H9 (cell line): Measurements from ENCODE around the gene SRBD1. TPM values are rescaled to one million over a fixed set of nuclear protein-coding genes. Genes with fewer than 3 reads are reported as not detected.

Experiments used
- DNase-seq: peaks from one replicate; pipeline ENCODE4 v3.0.0-alpha.2; 2017
- H2AFZ ChIP-seq: one replicate; pipeline ENCODE4 v1.6.1; 2013; ENCODE audit warnings: mild to moderate bottlenecking, low read length, control low read depth, moderate library complexity
- H2AK5ac ChIP-seq: 2 replicates; pipeline ENCODE4 v1.6.1; 2013; ENCODE audit warnings: low read length, control low read depth, mixed read lengths; ENCODE audit not compliant: insufficient read length
- H2BK120ac ChIP-seq: one replicate; pipeline ENCODE4 v1.6.1; 2013; ENCODE audit warnings: low read depth, mild to moderate bottlenecking, low read length, control low read depth, inconsistent platforms; ENCODE audit not compliant: poor library complexity, severe bottlenecking
- H2BK12ac ChIP-seq: 2 replicates; pipeline ENCODE4 v1.6.1; 2013; ENCODE audit warnings: low read length, control low read depth, mixed read lengths, low read depth; ENCODE audit not compliant: insufficient read length
- H2BK15ac ChIP-seq: 2 replicates; pipeline ENCODE4 v1.6.1; 2013; ENCODE audit warnings: low read depth, low read length, control low read depth
- H2BK20ac ChIP-seq: one replicate; pipeline ENCODE4 v1.6.1; 2013; ENCODE audit warnings: low read depth, mild to moderate bottlenecking, low read length, control low read depth, inconsistent platforms; ENCODE audit not compliant: poor library complexity, severe bottlenecking
- H2BK5ac ChIP-seq: 2 replicates; pipeline ENCODE4 v1.6.1; 2013; ENCODE audit warnings: low read length, control low read depth, mixed read lengths; ENCODE audit not compliant: insufficient read length
- H3K14ac ChIP-seq: 2 replicates; pipeline ENCODE4 v1.6.1; 2013; ENCODE audit warnings: low read length, control low read depth; ENCODE audit not compliant: insufficient read depth
- H3K18ac ChIP-seq: 2 replicates; pipeline ENCODE4 v1.6.1; 2013; ENCODE audit warnings: low read depth, mild to moderate bottlenecking, mixed read lengths, low read length, control low read depth; ENCODE audit not compliant: insufficient read length
- H3K23ac ChIP-seq: 2 replicates; pipeline ENCODE4 v1.6.1; 2013; ENCODE audit warnings: low read length, control low read depth, mixed read lengths, low read depth; ENCODE audit not compliant: insufficient read length
- H3K23me2 ChIP-seq: 2 replicates; pipeline ENCODE4 v1.6.1; 2013; ENCODE audit warnings: low read depth, mild to moderate bottlenecking, mixed read lengths, low read length, control low read depth; ENCODE audit not compliant: insufficient read length, poor library complexity, severe bottlenecking
- H3K27ac ChIP-seq: 2 replicates; pipeline ENCODE4 v1.5.1; 2013; ENCODE audit warnings: low read length, control low read depth, mixed read lengths, low read depth; ENCODE audit not compliant: insufficient read length
- H3K27me3 ChIP-seq: 2 replicates; pipeline ENCODE4 v1.6.1; 2013; ENCODE audit warnings: low read length, control low read depth, inconsistent platforms; ENCODE audit not compliant: insufficient read depth
- H3K4ac ChIP-seq: 2 replicates; pipeline ENCODE4 v1.6.1; 2013; ENCODE audit warnings: low read depth, mild to moderate bottlenecking, control low read depth, inconsistent platforms, low read length, moderate library complexity
- H3K4me1 ChIP-seq: 2 replicates; pipeline ENCODE4 v1.6.1; 2013; ENCODE audit warnings: low read length, control low read depth, inconsistent platforms; ENCODE audit not compliant: insufficient read depth
- H3K4me2 ChIP-seq: 2 replicates; pipeline ENCODE4 v1.6.1; 2013; ENCODE audit warnings: low read length, control low read depth, mixed read lengths; ENCODE audit not compliant: insufficient read length, insufficient read depth
- H3K56ac ChIP-seq: 2 replicates; pipeline ENCODE4 v1.6.1; 2013; ENCODE audit warnings: low read depth, mild to moderate bottlenecking, mixed read lengths, low read length, control low read depth; ENCODE audit not compliant: insufficient read length
- H3K79me1 ChIP-seq: 2 replicates; pipeline ENCODE4 v1.6.1; 2013; ENCODE audit warnings: low read depth, mild to moderate bottlenecking, moderate library complexity, low read length, control low read depth, inconsistent platforms; ENCODE audit not compliant: insufficient read depth, poor library complexity, severe bottlenecking
- H3K79me2 ChIP-seq: 2 replicates; pipeline ENCODE4 v1.6.1; 2013; ENCODE audit warnings: low read length, control low read depth, inconsistent platforms; ENCODE audit not compliant: insufficient read depth
- H3K9ac ChIP-seq: 2 replicates; pipeline ENCODE4 v1.6.1; 2013; ENCODE audit warnings: low read length, control low read depth, mixed read lengths; ENCODE audit not compliant: insufficient read length; ENCODE audit errors: extremely low read depth
- H3K9me3 ChIP-seq: one replicate; pipeline ENCODE4 v1.6.1; 2013; ENCODE audit warnings: low read depth, low read length, inconsistent platforms; ENCODE audit not compliant: control insufficient read depth
- H3T11ph ChIP-seq: one replicate; pipeline ENCODE4 v1.6.1; 2013; ENCODE audit warnings: mild to moderate bottlenecking, low read length, control low read depth, inconsistent platforms
- H4K20me1 ChIP-seq: one replicate; pipeline ENCODE4 v1.6.1; 2013; ENCODE audit not compliant: control insufficient read depth, insufficient read length, insufficient read depth
- H4K5ac ChIP-seq: 2 replicates; pipeline ENCODE4 v1.6.1; 2013; ENCODE audit warnings: low read depth, mild to moderate bottlenecking, mixed read lengths, low read length, control low read depth; ENCODE audit not compliant: insufficient read length
- H4K8ac ChIP-seq: replicated peaks from 2 replicates; pipeline ENCODE4 v1.6.1; 2013; ENCODE audit warnings: low read length, control low read depth, mixed read lengths, low read depth; ENCODE audit not compliant: insufficient read length
- H4K91ac ChIP-seq: 2 replicates; pipeline ENCODE4 v1.6.1; 2013; ENCODE audit warnings: low read depth, mild to moderate bottlenecking, moderate library complexity, mixed read lengths, low read length, control low read depth; ENCODE audit not compliant: insufficient read length
- H3K27ac Mint-ChIP-seq, 3 experiments: 2 replicates in 2 of 3; 3 replicates in 1 of 3; pipeline ENCODE4 v1.8.0; 2020 to 2021; ENCODE audit warnings: mixed read lengths in 3 of 3, mild to moderate bottlenecking in 1 of 3, moderate library complexity in 1 of 3
- H3K27me3 Mint-ChIP-seq: 2 replicates; pipeline ENCODE4 v1.8.0; 2021; ENCODE audit warnings: low read depth, mild to moderate bottlenecking, moderate library complexity, mixed read lengths
- H3K36me3 Mint-ChIP-seq, 3 experiments: 2 replicates in 2 of 3; 3 replicates in 1 of 3; pipeline ENCODE4 v1.8.0; 2020 to 2021; ENCODE audit warnings: low read depth in 3 of 3, mixed read lengths in 3 of 3; ENCODE audit not compliant: insufficient read depth in 1 of 3
- H3K4me1 Mint-ChIP-seq, 2 experiments: 2 replicates each; pipeline ENCODE4 v1.8.0; 2020; ENCODE audit warnings: mixed read lengths in 2 of 2
- H3K4me3 Mint-ChIP-seq, 2 experiments: 2 replicates in 1 of 2; 3 replicates in 1 of 2; pipeline ENCODE4 v1.8.0; 2020 to 2021; ENCODE audit warnings: mild to moderate bottlenecking in 2 of 2, mixed read lengths in 2 of 2, moderate library complexity in 1 of 2
- H3K9me3 Mint-ChIP-seq, 2 experiments: 2 replicates in 1 of 2; 3 replicates in 1 of 2; pipeline ENCODE4 v1.8.0; 2020; ENCODE audit warnings: mild to moderate bottlenecking in 2 of 2, mixed read lengths in 2 of 2, moderate library complexity in 1 of 2
- WGBS: extraction: QIAGEN DNeasy Blood & Tissue Kit; methylation state at CpG from one replicate; pipeline ENCODE4 v1.1.7; 2013; ENCODE audit warnings: missing lambda C conversion rate, low lambda C conversion rate, mixed read lengths; ENCODE audit not compliant: insufficient read length; ENCODE audit errors: extremely low coverage; 5-methylcytosine and 5-hydroxymethylcytosine counted together
- total RNA-seq: library from RNA; stranded (reverse); gene quantifications from 2 replicates; pipeline ENCODE4 v1.2.1, GENCODE V29; 2021
- TF ChIP-seq, protein P1 (sequence below): fragments of 200-600 bp; sonication (generic); conservative IDR thresholded peaks from 3 replicates; pipeline ENCODE4 v1.8.0; 2021; ENCODE audit warnings: antibody characterized with exemption, mild to moderate bottlenecking

SRBD1 gene
- total RNA-seq, 1 experiment from 2014 or later: 18.3 TPM

DNA sequence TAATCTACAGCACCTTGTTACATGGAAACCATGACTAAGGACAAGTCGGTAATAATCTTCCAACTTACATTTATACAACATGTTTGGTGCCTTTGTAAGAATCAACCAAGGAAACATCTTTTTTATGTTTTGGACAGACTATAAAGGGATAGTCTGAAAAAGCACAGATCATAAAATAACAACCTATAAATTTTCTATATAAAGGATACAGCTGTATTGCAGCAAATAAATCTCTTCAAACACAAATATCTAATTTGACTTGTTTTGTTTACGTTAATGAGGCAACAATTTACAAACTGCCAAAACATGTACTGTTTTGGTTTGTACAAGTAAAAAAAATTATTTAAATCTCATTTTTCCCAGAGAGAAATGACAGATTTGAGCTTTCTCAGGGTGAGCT, 92.5 kb downstream of the SRBD1 start:
- Histone ChIP-seq H3K23ac (no peak overlapping the region), H2AFZ (no peak overlapping the region), H4K91ac (no peak overlapping the region), H3K79me2 (no peaks in the 10 kb centered on the region), H3K79me1 (no peaks in the 10 kb centered on the region), H3K9ac (no peak overlapping the region), H4K5ac (no peak overlapping the region), H3K18ac (no peak overlapping the region), H3K4me1 (no peaks in the 10 kb centered on the region), H3K27me3 (no peaks in the 10 kb centered on the region), H4K20me1 (no peaks in the 10 kb centered on the region), H3K4ac (no peak overlapping the region), H2BK12ac (no peak overlapping the region), H3K56ac (no peak overlapping the region), H3K14ac (no peak overlapping the region), H4K8ac (no peak overlapping the region), H3T11ph (no peak overlapping the region), H2BK15ac (no peak overlapping the region), H2BK20ac (no peak overlapping the region), H3K9me3 (no peaks in the 10 kb centered on the region), H3K4me2 (no peak overlapping the region), H2AK5ac (no peak overlapping the region), H3K23me2 (no peaks in the 10 kb centered on the region), H2BK120ac (no peak overlapping the region), H3K27ac (no peak overlapping the region), H2BK5ac (no peak overlapping the region)
- TF ChIP-seq, protein P1, sequence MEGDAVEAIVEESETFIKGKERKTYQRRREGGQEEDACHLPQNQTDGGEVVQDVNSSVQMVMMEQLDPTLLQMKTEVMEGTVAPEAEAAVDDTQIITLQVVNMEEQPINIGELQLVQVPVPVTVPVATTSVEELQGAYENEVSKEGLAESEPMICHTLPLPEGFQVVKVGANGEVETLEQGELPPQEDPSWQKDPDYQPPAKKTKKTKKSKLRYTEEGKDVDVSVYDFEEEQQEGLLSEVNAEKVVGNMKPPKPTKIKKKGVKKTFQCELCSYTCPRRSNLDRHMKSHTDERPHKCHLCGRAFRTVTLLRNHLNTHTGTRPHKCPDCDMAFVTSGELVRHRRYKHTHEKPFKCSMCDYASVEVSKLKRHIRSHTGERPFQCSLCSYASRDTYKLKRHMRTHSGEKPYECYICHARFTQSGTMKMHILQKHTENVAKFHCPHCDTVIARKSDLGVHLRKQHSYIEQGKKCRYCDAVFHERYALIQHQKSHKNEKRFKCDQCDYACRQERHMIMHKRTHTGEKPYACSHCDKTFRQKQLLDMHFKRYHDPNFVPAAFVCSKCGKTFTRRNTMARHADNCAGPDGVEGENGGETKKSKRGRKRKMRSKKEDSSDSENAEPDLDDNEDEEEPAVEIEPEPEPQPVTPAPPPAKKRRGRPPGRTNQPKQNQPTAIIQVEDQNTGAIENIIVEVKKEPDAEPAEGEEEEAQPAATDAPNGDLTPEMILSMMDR: no peak
- no CpG with 5 or more reads among the region's 2 CpGs for WGBS
- no peak overlapping the region for H3K27ac Mint-ChIP-seq
- peaks cover 0 to 2% (median 0%) of the 10 kb centered on the region in 3 experiments; a peak in 1 of 7 replicates for H3K36me3 Mint-ChIP-seq
- H3K27me3 Mint-ChIP-seq: no peaks in the 10 kb centered on the region
- H3K4me1 Mint-ChIP-seq: peaks cover 0 to 5% of the 10 kb centered on the region in 2 experiments; a peak in 1 of 4 replicates
- no peak overlapping the region for H3K4me3 Mint-ChIP-seq
- no peak for DNase-seq
- no peaks in the 10 kb centered on the region for H3K9me3 Mint-ChIP-seq
